Head of caudate nucleus (tissue), 42 donors: ENCODE data around the gene MAMDC4.

Source experiments
- DNase-seq, 42 donors: peaks; one replicate each; pipeline versions ENCODE4 v3.0.0 to v3.0.0-alpha.2; 2020 to 2021; ENCODE audit warnings: mixed read lengths in 7 of 42
- intact Hi-C: fragments of 100-400 bp; cut with DNase I; formaldehyde crosslinking; loops from one replicate; pipeline ENCODE4 v1.15.0; 2022

Gene MAMDC4

DNA sequence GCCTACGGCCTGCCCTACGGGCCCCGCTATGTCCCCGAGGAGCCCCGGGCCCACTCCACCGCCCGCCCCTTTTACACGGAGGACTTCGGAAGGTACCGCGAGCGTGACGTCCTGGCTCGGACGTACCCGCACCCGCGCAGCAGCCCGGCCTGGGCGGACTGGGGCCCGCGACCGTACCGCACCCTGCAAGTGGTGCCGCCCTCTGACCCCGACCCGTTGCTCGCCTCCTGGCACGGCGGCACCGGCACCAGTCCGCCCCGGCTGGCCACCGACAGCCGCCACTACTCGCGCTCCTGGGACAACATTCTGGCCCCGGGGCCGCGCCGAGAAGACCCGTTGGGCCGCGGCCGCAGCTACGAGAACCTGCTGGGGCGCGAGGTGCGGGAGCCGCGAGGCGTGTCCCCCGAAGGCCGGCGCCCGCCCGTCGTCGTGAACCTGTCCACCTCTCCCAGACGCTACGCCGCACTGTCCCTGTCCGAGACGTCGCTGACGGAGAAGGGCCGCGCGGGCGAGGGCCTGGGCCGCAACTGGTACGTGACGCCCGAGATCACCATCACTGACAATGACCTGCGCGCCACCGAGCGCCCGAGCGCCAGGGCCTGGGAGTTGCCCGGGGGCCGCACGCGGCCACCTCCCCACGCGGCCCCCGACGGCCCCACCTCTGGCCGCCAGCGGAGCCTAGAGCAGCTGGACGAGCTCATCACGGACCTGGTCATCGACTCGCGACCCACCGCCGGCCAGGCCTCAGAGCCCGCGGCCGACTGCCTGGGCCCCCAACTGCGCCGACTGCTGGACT, 6.5 kb upstream of the MAMDC4 start:
- intact Hi-C loops = loop anchor here (5.0 kb wide), 1 partner anchor 38 kb away; the partner anchor contains the start of gene RABL6
- no peak for DNase-seq

DNA sequence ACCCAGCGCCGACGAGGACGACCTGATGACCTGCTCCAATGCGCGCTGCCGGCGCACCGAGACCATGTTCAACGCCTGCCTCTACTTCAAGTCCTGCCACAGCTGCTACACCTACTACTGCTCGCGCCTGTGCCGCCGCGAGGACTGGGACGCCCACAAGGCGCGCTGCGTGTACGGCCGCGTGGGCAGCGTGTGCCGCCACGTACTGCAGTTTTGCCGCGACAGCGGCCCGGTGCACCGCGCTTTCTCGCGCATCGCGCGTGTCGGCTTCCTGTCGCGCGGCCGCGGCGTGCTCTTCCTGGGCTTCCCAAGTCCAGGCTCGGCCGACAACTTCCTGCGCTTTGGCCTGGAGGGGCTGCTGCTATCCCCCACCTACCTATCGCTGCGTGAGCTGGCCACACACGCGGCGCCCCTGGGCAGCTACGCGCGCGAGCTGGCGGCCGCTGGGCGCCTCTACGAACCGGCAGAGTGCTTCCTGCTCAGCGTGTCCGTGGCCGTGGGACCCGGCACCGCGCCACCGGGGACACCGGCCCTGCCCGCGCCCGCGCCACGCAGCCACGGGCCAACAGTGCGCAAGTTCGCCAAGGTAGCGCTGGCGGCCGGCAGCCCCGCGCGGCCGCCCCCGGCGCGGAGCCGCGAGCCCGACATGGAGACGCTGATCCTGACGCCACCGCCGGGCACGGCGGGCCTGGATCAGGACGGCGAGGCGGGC, 5.6 kb upstream of the MAMDC4 start:
- DNase-seq = peak in 7 of 42 donors; percentile 30 to 61 (median 46)
- intact Hi-C loops = loop anchor here (5.0 kb wide), 1 partner anchor 39 kb away; the partner anchor contains the start of gene RABL6

- intact Hi-C loops = loop anchor here (5.0 kb wide), 1 partner anchor 40 kb away; the partner anchor contains the start of gene RABL6
- DNase-seq = no peak
Observed at GRCh38 chr9:136847088-136847825, 4.9 kb upstream of the MAMDC4 start.

- peak in 17 of 42 donors; percentile 27 to 73 (median 52) for DNase-seq
- intact Hi-C loops = loop anchor here (5.0 kb wide), 1 partner anchor 41 kb away; the partner anchor contains the start of gene RABL6
Observed at GRCh38 chr9:136847826-136848392, 4.2 kb upstream of the MAMDC4 start.

GRCh38 chr9:136848393-136849037, 3.6 kb upstream of the MAMDC4 start:
- peak in 6 of 42 donors; percentile 31 to 69 (median 52) for DNase-seq
- intact Hi-C loops = loop anchor here (5.0 kb wide), 1 partner anchor 41 kb away; the partner anchor contains the start of gene RABL6

DNA sequence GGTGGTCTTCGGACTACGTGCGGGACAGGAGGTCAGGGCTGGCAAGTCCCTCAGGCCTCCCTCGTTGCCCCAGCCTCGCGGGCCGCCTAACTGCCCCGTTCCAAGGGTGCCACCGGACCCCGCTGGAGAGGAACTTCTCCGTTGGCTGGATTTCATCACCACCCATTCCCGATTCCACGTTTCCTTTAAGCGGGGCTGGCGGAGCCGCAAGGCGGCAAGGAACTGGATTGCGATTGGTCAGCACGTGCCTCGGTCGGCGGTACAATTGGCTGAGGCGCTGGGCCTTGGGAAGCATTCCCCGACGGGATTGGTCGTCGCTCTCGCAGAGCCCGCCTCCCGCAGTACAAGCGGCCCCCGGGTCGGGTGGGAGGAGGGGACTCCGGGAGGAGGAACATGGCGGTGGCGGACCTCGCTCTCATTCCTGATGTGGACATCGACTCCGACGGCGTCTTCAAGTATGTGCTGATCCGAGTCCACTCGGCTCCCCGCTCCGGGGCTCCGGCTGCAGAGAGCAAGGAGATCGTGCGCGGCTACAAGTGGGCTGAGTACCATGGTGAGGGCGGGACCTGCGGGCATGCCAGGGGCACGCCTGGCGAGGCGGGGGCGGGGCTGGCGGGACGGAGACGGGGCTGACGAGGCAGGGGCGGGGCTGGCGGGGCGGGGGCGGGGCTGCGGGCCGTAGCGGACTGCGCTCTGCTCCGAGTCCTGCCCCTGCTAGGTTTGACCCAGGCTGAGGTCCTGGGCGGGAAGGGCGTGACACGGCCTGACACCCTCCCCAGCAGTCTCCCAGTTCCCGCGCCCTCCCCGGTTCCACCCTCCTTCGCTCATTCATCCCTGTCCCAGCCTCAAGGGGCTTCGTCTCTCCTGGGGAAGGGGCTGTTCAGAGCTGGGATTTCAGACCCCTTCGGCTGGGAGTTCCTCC, 2.8 kb upstream of the MAMDC4 start, which contains the start of gene PHPT1:
Gene PHPT1 (plus strand): TSS at position 372 of the 922 bp plus-strand sequence. CDS start 22 bp downstream, at position 394.
- intact Hi-C loops = loop anchor here (5.0 kb wide), 1 partner anchor 42 kb away; the partner anchor contains the start of gene RABL6
- peak; percentile 98 to 100 (median 99) for DNase-seq

- intact Hi-C loops = loop anchor here (5.0 to 10.0 kb wide), 2 partner anchors 43 to 85 kb away; partner anchors contain the start of gene RABL6
- peak in 3 of 42 donors; percentile 15 to 50 (median 35) for DNase-seq
Observed at GRCh38 chr9:136849960-136850865, 1.9 kb upstream of the MAMDC4 start.

- intact Hi-C loops = loop anchor here (10.0 kb wide), 1 partner anchor 84 kb away; no protein-coding TSS in a partner anchor
- DNase-seq = no peak
Observed at GRCh38 chr9:136850866-136851775, 1.0 kb upstream of the MAMDC4 start.

DNA sequence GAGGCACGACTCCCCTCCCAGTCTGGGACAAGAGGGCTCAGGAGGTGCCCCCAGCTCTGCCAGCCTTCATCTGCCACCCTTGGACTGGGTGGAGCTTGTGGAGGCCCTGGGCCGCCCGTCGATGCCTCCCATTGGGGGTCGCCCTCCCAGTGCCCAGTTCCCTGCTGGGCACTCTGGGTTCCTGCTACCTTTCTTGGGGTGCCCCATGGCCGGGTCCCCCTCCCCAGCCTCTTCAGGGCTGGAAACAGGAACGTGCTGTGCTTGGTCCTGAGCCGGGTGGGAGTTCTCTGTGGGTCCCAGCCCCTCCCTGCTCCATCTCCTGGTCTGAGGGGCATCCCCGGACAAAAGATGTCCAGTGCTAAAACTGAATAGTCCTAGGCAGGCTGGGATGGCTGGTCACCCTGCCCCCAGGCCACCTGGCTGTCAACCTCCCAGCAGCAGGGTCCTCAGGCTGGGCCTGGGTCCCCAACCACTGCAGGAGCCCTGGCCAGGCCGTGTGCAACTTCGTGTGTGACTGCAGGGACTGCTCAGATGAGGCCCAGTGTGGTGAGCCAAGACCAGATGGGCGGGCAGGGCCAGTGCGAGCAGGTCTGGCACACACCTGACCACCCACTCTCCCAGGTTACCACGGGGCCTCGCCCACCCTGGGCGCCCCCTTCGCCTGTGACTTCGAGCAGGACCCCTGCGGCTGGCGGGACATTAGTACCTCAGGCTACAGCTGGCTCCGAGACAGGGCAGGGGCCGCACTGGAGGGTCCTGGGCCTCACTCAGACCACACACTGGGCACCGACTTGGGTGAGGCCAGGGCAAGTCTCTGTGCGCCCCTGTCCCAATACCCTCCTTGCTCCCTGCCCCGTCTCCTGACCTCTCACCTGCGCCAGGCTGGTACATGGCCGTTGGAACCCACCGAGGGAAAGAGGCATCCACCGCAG, 784 bp downstream of the MAMDC4 start:
- intact Hi-C loops = loop anchor here (10.0 kb wide), 1 partner anchor 82 kb away; no protein-coding TSS in a partner anchor
- peak in 5 of 42 donors; percentile 1 to 7 (median 4) for DNase-seq

- no peak for DNase-seq
- intact Hi-C loops = loop anchor here (10.0 kb wide), 1 partner anchor 81 kb away; no protein-coding TSS in a partner anchor
Observed at GRCh38 chr9:136853596-136854112, 1.5 kb downstream of the MAMDC4 start.

DNA sequence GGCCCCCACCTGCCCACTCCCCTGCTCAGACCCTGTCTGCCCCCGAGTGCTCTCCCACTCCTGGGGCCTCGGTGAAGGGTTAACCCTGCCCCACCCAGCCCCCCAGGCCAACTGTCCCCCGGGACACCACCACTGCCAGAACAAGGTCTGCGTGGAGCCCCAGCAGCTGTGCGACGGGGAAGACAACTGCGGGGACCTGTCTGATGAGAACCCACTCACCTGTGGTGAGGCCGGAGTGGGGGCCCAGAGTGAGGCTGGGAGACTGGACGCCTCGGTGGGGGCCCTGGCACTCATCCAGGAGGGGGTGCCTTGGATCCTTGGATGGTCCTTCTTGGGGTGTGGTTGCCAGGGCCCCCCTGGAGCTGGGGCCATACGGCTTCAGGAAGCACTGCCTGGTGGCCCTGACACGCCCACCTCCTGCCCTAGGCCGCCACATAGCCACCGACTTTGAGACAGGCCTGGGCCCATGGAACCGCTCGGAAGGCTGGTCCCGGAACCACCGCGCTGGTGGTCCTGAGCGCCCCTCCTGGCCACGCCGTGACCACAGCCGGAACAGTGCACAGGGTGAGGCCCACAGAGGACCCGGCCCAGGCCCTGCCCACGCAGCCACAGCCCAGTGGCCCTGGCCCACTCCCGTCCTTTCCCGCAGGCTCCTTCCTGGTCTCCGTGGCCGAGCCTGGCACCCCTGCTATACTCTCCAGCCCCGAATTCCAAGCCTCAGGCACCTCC, 2.1 kb downstream of the MAMDC4 start:
- DNase-seq = peak in 5 of 42 donors; percentile 1 to 27 (median 2)
- intact Hi-C loops = loop anchor here (10.0 kb wide), 1 partner anchor 81 kb away; no protein-coding TSS in a partner anchor

DNA sequence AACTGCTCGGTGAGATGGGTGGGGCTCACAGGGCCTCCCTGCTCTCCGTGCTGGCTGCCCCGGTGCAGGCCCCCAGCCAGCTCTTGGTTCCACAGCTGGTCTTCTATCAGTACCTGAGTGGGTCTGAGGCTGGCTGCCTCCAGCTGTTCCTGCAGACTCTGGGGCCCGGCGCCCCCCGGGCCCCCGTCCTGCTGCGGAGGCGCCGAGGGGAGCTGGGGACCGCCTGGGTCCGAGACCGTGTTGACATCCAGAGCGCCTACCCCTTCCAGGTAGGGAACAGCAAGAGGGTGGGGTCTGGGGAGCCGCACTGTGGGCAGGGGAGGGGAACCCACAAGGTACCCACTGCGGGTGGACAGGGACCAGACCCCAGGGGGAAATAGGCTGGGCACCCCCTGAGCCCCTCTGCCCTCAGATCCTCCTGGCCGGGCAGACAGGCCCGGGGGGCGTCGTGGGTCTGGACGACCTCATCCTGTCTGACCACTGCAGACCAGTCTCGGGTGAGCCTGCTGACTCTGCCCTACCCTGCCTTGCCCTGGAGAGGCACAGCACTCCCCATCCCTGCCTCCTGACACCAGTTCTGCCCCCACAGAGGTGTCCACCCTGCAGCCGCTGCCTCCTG, 2.8 kb downstream of the MAMDC4 start:
- peak in 3 of 42 donors; percentile 1 to 22 (median 2) for DNase-seq
- intact Hi-C loops = loop anchor here (10.0 kb wide), 1 partner anchor 80 kb away; no protein-coding TSS in a partner anchor
